B cell (primary cell): ENCODE results near the gene TRIM44. TPM values are rescaled to one million over a fixed set of nuclear protein-coding genes. Genes with fewer than 3 reads are reported as not detected.

ENCODE experiments used
- ATAC-seq: fragments of 200-7000 bp; cut with Tn5 transposase; one replicate; pipeline ENCODE4 v1.10.0; 2021; ENCODE audit warnings: low read depth, mild to moderate bottlenecking, moderate number of reproducible peaks, moderate library complexity
- CTCF ChIA-PET: fragments of 350-600 bp; sonication (Branson Sonifier 250); formaldehyde crosslinking; loops from one replicate; lab custom pipeline; 2021; ENCODE audit warnings: antibody characterized with exemption, inconsistent platforms; lab: Charles Lee
- POLR2A ChIA-PET: fragments of 350-600 bp; sonication (Branson Sonifier 250); formaldehyde crosslinking; loops from one replicate; lab custom pipeline; 2021; ENCODE audit warnings: antibody characterized with exemption; lab: Charles Lee
- DNase-seq: peaks from one replicate; pipeline ENCODE4 v3.0.0; 2013
- H2AFZ ChIP-seq: 2 replicates; pipeline ENCODE4 v1.6.1; 2012; ENCODE audit warnings: mild to moderate bottlenecking, low read depth, low read length; ENCODE audit not compliant: insufficient read depth, poor library complexity, severe bottlenecking
- H3K27ac ChIP-seq, 2 donors: 1 replicate in 1 of 2; 2 replicates in 1 of 2; pipeline ENCODE4 v1.5.1; 2012 to 2013; ENCODE audit warnings: low read length in 2 of 2, mild to moderate bottlenecking in 2 of 2, moderate library complexity in 1 of 2
- H3K27me3 ChIP-seq, 4 experiments: fragments of 200-600 bp in 1 of 4; sonication (generic) in 1 of 4; replicated peaks in 1 of 4; 1 replicate in 2 of 4; 2 replicates in 2 of 4; pipeline versions ENCODE4 v1.6.1 to v1.7.0; 2013 to 2016; ENCODE audit warnings: low read length in 3 of 4, mild to moderate bottlenecking in 2 of 4, mixed read lengths in 1 of 4, moderate library complexity in 1 of 4; ENCODE audit not compliant: insufficient read depth in 4 of 4, control insufficient read depth in 3 of 4; ENCODE audit errors: control extremely low read depth in 1 of 4
- H3K36me3 ChIP-seq, 2 experiments: replicated peaks in 1 of 2; 1 replicate in 1 of 2; 2 replicates in 1 of 2; pipeline versions ENCODE4 v1.6.1 to v1.7.1; 2013; ENCODE audit warnings: low read length in 1 of 2; ENCODE audit not compliant: insufficient read depth in 2 of 2, control insufficient read depth in 1 of 2; ENCODE audit errors: control extremely low read depth in 1 of 2, extremely low read depth in 1 of 2
- H3K4me1 ChIP-seq, 2 donors: fragments of 200-600 bp in 1 of 2; sonication (generic) in 1 of 2; 1 replicate in 1 of 2; 2 replicates in 1 of 2; pipeline versions ENCODE4 v1.5.1 to v1.6.1; 2013 to 2017; ENCODE audit warnings: low read length in 2 of 2; ENCODE audit not compliant: control insufficient read depth in 2 of 2, insufficient read depth in 2 of 2
- H3K4me2 ChIP-seq: replicated peaks from 2 replicates; pipeline ENCODE3; 2012; ENCODE audit warnings: mild to moderate bottlenecking, low read depth, low read length; ENCODE audit not compliant: poor library complexity, severe bottlenecking
- H3K4me3 ChIP-seq, 5 experiments: fragments of 200-600 bp in 1 of 5; sonication (generic) in 1 of 5; 1 replicate in 3 of 5; 2 replicates in 2 of 5; pipeline versions ENCODE4 v1.5.1 to v1.7.0; 2011 to 2016; ENCODE audit warnings: low read length in 4 of 5, mild to moderate bottlenecking in 4 of 5, low read depth in 2 of 5, control low read depth in 1 of 5, moderate library complexity in 1 of 5; ENCODE audit not compliant: insufficient read depth in 1 of 5; ENCODE audit errors: control extremely low read depth in 1 of 5, extremely low read depth in 1 of 5
- H3K79me2 ChIP-seq: fragments of 200-600 bp; sonication (generic); one replicate; pipeline ENCODE4 v1.6.0; 2016; ENCODE audit warnings: low read length; ENCODE audit not compliant: control insufficient read depth, insufficient read depth
- H3K9ac ChIP-seq: fragments of 200-600 bp; sonication (generic); 2 replicates; pipeline ENCODE4 v1.6.1; 2017; ENCODE audit warnings: mild to moderate bottlenecking, low read length, moderate library complexity
- H3K9me3 ChIP-seq, 3 donors: one replicate each; pipeline versions ENCODE4 v1.6.1 to v1.7.1; 2013; ENCODE audit warnings: low read length in 2 of 3; ENCODE audit not compliant: control insufficient read depth in 2 of 3, insufficient read depth in 1 of 3; ENCODE audit errors: control extremely low read depth in 1 of 3
- H4K20me1 ChIP-seq: 2 replicates; pipeline ENCODE4 v1.6.0; 2012; ENCODE audit warnings: mild to moderate bottlenecking, low read length; ENCODE audit not compliant: insufficient read depth, control insufficient read depth, poor library complexity, severe bottlenecking
- H3K27ac Mint-ChIP-seq: one replicate; pipeline ENCODE4 v1.8.0; 2021; ENCODE audit warnings: mixed read lengths
- H3K27me3 Mint-ChIP-seq: one replicate; pipeline ENCODE4 v1.8.0; 2021; ENCODE audit warnings: mixed read lengths
- H3K4me1 Mint-ChIP-seq: one replicate; pipeline ENCODE4 v1.8.0; 2021; ENCODE audit warnings: mixed read lengths
- H3K4me3 Mint-ChIP-seq: one replicate; pipeline ENCODE4 v1.8.0; 2021; ENCODE audit warnings: mixed read lengths
- H3K9me3 Mint-ChIP-seq: one replicate; pipeline ENCODE4 v1.8.0; 2022; ENCODE audit warnings: mixed read lengths; ENCODE audit not compliant: insufficient read depth
- CTCF ChIP-seq: fragments of 200-600 bp; IDR thresholded peaks from one replicate; pipeline ENCODE4 v1.8.0; 2022; ENCODE audit warnings: antibody characterized with exemption, mild to moderate bottlenecking
- EZH2 ChIP-seq: IDR thresholded peaks from 2 replicates; pipeline ENCODE4 v1.6.1; 2012; ENCODE audit warnings: borderline replicate concordance, low read depth, mild to moderate bottlenecking, moderate library complexity, low read length; ENCODE audit not compliant: insufficient read depth, poor library complexity, severe bottlenecking
- WGBS: methylation state at CpG from one replicate; pipeline ENCODE4 v1.1.5; 2013; ENCODE audit warnings: missing lambda C conversion rate; ENCODE audit not compliant: insufficient coverage; 5-methylcytosine and 5-hydroxymethylcytosine counted together
- intact Hi-C: fragments of 100-400 bp; cut with micrococcal nuclease; formaldehyde crosslinking; loops from one replicate; pipeline ENCODE4 v1.10.0; 2022
- polyA plus RNA-seq: library from polyadenylated mRNA; depleted of rRNA; stranded (reverse); fragments of >200 nt; gene quantifications from 2 replicates; pipeline ENCODE4 v1.2.3, GENCODE V29; 2012
- total RNA-seq, 2 donors: library from RNA; stranded (reverse); fragments of 120-200 nt in 1 of 2; gene quantifications; 1 replicate in 1 of 2; 2 replicates in 1 of 2; pipeline versions ENCODE4 v1.2.3 to v1.2.4, GENCODE V29; 2013 to 2022

The TRIM44 gene
- total and polyA plus RNA-seq, 2 donors (not counting 1 experiment from before 2014, with no cell fraction given) = 39.1 to 71.1 TPM

DNA sequence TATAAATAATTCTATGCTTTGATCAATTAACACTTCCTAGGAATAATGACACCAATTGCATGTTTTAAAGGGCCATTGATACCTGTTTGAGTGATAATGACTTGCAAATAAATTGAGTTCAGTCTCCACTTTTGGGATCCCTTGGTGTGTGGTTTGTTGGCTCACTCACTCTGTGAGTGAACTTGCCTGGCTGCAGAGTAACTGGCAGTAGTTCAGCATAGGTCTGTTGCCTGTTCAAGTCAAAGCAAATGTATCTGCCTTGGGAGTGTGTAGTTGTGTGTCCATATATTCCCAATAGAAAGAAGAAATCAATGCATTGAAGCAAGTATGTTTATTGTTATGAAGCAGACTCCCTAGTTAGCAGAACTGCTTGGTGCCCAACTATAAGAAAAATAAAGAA is 49.3 kb downstream of the TRIM44 start:
- Histone ChIP-seq H3K79me2 (peaks cover 11% of the 10 kb centered on the region), H3K4me2 (no peak overlapping the region), H4K20me1 (peaks cover 4% of the 10 kb centered on the region), H2AFZ (no peak overlapping the region), H3K4me1 (peaks cover 10 to 11% of the 10 kb centered on the region in 2 donors), H3K9ac (no peak overlapping the region), H3K27ac (no peak overlapping the region), H3K9me3 (peaks cover 7 to 31% (median 10%) of the 10 kb centered on the region in 3 donors), H3K4me3 (no peak overlapping the region), H3K36me3 (no peaks in the 10 kb centered on the region), H3K27me3 (no peaks in the 10 kb centered on the region)
- no peaks in the 10 kb centered on the region for H3K27me3 Mint-ChIP-seq
- no peak for TF ChIP-seq EZH2
- no peak for TF ChIP-seq CTCF
- H3K4me1 Mint-ChIP-seq = peaks cover 28% of the 10 kb centered on the region
- no peak for ATAC-seq
- POLR2A ChIA-PET = no interaction called here
- CTCF ChIA-PET = interaction anchor here (1.6 kb wide), 1 partner anchor 554 kb away, joined by 3 read pairs; no protein-coding TSS in a partner anchor
- DNase-seq = no peak
- H3K9me3 Mint-ChIP-seq = peaks cover 5% of the 10 kb centered on the region
- intact Hi-C loops = no loop called here
- no peak overlapping the region for H3K27ac Mint-ChIP-seq
- no peak overlapping the region for H3K4me3 Mint-ChIP-seq

- Mint-ChIP-seq H3K4me3 (no peak overlapping the region), H3K4me1 (peaks cover 34% of the 10 kb centered on the region), H3K9me3 (peaks cover 5% of the 10 kb centered on the region), H3K27me3 (no peaks in the 10 kb centered on the region), H3K27ac (no peak overlapping the region)
- no peak for TF ChIP-seq EZH2
- TF ChIP-seq CTCF = no peak
- no peaks in the 10 kb centered on the region for H3K27me3 ChIP-seq
- H3K4me2 ChIP-seq = no peak overlapping the region
- 100% methylated on average over 1 of the region's 3 CpGs for WGBS
- intact Hi-C loops = no loop called here
- peaks cover 13 to 16% of the 10 kb centered on the region in 2 donors for H3K4me1 ChIP-seq
- H3K79me2 ChIP-seq = peaks cover 17% of the 10 kb centered on the region
- H3K36me3 ChIP-seq = no peaks in the 10 kb centered on the region
- no peak overlapping the region for H2AFZ ChIP-seq
- no peak overlapping the region for H3K9ac ChIP-seq
- CTCF ChIA-PET = interaction anchor here (1.6 kb wide), 1 partner anchor 553 kb away, joined by 3 read pairs; no protein-coding TSS in a partner anchor
- peaks cover 7 to 31% (median 10%) of the 10 kb centered on the region in 3 donors for H3K9me3 ChIP-seq
- peaks cover 4% of the 10 kb centered on the region for H4K20me1 ChIP-seq
- ATAC-seq (no peak), DNase-seq (no peak)
- H3K27ac ChIP-seq = no peak overlapping the region
- POLR2A ChIA-PET = no interaction called here
- no peak overlapping the region for H3K4me3 ChIP-seq
Measured at GRCh38 chr11:35712533-35712932, 50.0 kb downstream of the TRIM44 start.
